ENCODE measurements around the gene HOMER3. TPM values are rescaled to one million over a fixed set of nuclear protein-coding genes. Genes with fewer than 3 reads are reported as not detected.

Gene HOMER3
- total and polyA plus RNA-seq, 2 experiments from 2014 or later, result 16.7 to 38.4 TPM

- peaks cover 11% of the 10 kb centered on the region for H3K27me3 Mint-ChIP-seq (ENCODE audit: insufficient read depth, low read depth, poor library complexity)
- H3F3A ChIP-seq (replicated peaks; ENCODE audit: low read depth), result no peaks in the 10 kb centered on the region; the same call in 1 of the 2 replicates
- no peaks in the 10 kb centered on the region for H3K79me2 ChIP-seq (replicated peaks; ENCODE audit: insufficient read depth)
- H3K9me2 ChIP-seq (ENCODE audit: insufficient read depth), result no peaks in the 10 kb centered on the region
- TF ChIP-seq ZNF114 (CRISPR knock-in tag; IDR thresholded peaks at IDR 0.05) (no peak), CTCF (conservative IDR thresholded peaks at IDR 0.05; ENCODE audit: low read depth in 2 of 2) (no peak), ZNF462 (CRISPR knock-in tag; IDR thresholded peaks at IDR 0.05) (no peak)
- H3K4me3 ChIP-seq, result no peak overlapping the region
- DNase-seq (ENCODE audit: low spot score) (no peak), ATAC-seq (no peak)
- H3K9me3 Mint-ChIP-seq, result no peaks in the 10 kb centered on the region
- no peaks in the 10 kb centered on the region; the same call in 2 of the 3 replicates for H3K4me1 Mint-ChIP-seq
- no peaks in the 10 kb centered on the region for H3K36me3 ChIP-seq (ENCODE audit: insufficient read depth)
- H3K4me1 ChIP-seq (ENCODE audit: insufficient read depth), result no peaks in the 10 kb centered on the region; the same call in 1 of the 2 replicates
- no peak overlapping the region for H3K27ac Mint-ChIP-seq
- H4K20me1 ChIP-seq (replicated peaks; ENCODE audit: insufficient read depth), result no peaks in the 10 kb centered on the region
- H3K27ac ChIP-seq (ENCODE audit: low read depth), result no peak overlapping the region
- H2AFZ ChIP-seq, result no peak overlapping the region
- H3K4me3 Mint-ChIP-seq, result no peak overlapping the region
- H3K36me3 Mint-ChIP-seq (ENCODE audit: low read depth), result no peaks in the 10 kb centered on the region
- H3K27me3 ChIP-seq (ENCODE audit: insufficient read depth), result no peaks in the 10 kb centered on the region
- H3K4me2 ChIP-seq, result no peak overlapping the region
Observed at GRCh38 chr19:18982669-18983068, 41.7 kb upstream of the HOMER3 start.

Data from GM23338 (cell line).